Measurements from ENCODE around the gene MAP3K3.

Gene MAP3K3

GRCh38 chr17:63702721-63703015, 80.5 kb downstream of the MAP3K3 start:
- no peak for FAIRE-seq
- DNase-seq (ENCODE audit: insufficient read length), result no peak

GRCh38 chr17:63703029-63703428, 80.8 kb downstream of the MAP3K3 start:
- TF ChIP-seq TAF1 (IDR thresholded peaks at IDR 0.05; ENCODE audit: borderline replicate concordance, low read depth, low read length) (no peak), POLR2AphosphoS5 (IDR thresholded peaks at IDR 0.05; ENCODE audit: low read depth, low read length) (no peak), POLR2A (IDR thresholded peaks at IDR 0.05; ENCODE audit: low read depth, low read length) (no peak)
- no peak for FAIRE-seq
- no peak for DNase-seq (ENCODE audit: insufficient read length)

More at GRCh38 chr17:63702721-63703015, 80.5 kb downstream of the MAP3K3 start:
- no peak; the same call in 1 of the 2 replicates for TF ChIP-seq POLR2A (IDR thresholded peaks at IDR 0.05; ENCODE audit: low read depth, low read length)
- TF ChIP-seq TAF1 (IDR thresholded peaks at IDR 0.05; ENCODE audit: borderline replicate concordance, low read depth, low read length), result no peak
- no peak for TF ChIP-seq POLR2AphosphoS5 (IDR thresholded peaks at IDR 0.05; ENCODE audit: low read depth, low read length)

- TF ChIP-seq TAF1 (IDR thresholded peaks at IDR 0.05; ENCODE audit: borderline replicate concordance, low read depth, low read length), result no peak
- TF ChIP-seq POLR2A (IDR thresholded peaks at IDR 0.05; ENCODE audit: low read depth, low read length), result no peak
- TF ChIP-seq POLR2AphosphoS5 (IDR thresholded peaks at IDR 0.05; ENCODE audit: low read depth, low read length), result no peak; the same call in 1 of the 2 replicates
- FAIRE-seq (no peak), DNase-seq (ENCODE audit: insufficient read length) (no peak)
Measured at GRCh38 chr17:63703556-63704258, 81.5 kb downstream of the MAP3K3 start.

GRCh38 chr17:63704259-63704576, 82.0 kb downstream of the MAP3K3 start:
- DNase-seq (ENCODE audit: insufficient read length) (no peak), FAIRE-seq (no peak)
- TF ChIP-seq POLR2A (IDR thresholded peaks at IDR 0.05; ENCODE audit: low read depth, low read length) (no peak), TAF1 (IDR thresholded peaks at IDR 0.05; ENCODE audit: borderline replicate concordance, low read depth, low read length) (no peak), POLR2AphosphoS5 (IDR thresholded peaks at IDR 0.05; ENCODE audit: low read depth, low read length) (no peak)

- FAIRE-seq, result no peak
- TF ChIP-seq TAF1 (IDR thresholded peaks at IDR 0.05; ENCODE audit: borderline replicate concordance, low read depth, low read length), result no peak
- TF ChIP-seq POLR2AphosphoS5 (IDR thresholded peaks at IDR 0.05; ENCODE audit: low read depth, low read length), result no peak
- no peak for TF ChIP-seq POLR2A (IDR thresholded peaks at IDR 0.05; ENCODE audit: low read depth, low read length)
- no peak for DNase-seq (ENCODE audit: insufficient read length)
Measured at GRCh38 chr17:63704836-63705235, 82.6 kb downstream of the MAP3K3 start.

GRCh38 chr17:63705657-63706056, 83.4 kb downstream of the MAP3K3 start:
- no peak for DNase-seq (ENCODE audit: insufficient read length)
- no peak for TF ChIP-seq POLR2AphosphoS5 (IDR thresholded peaks at IDR 0.05; ENCODE audit: low read depth, low read length)
- TF ChIP-seq TAF1 (IDR thresholded peaks at IDR 0.05; ENCODE audit: borderline replicate concordance, low read depth, low read length), result no peak
- TF ChIP-seq POLR2A (IDR thresholded peaks at IDR 0.05; ENCODE audit: low read depth, low read length), result no peak
- no peak for FAIRE-seq

GRCh38 chr17:63706336-63707082, 84.3 kb downstream of the MAP3K3 start:
- TF ChIP-seq TAF1 (IDR thresholded peaks at IDR 0.05; ENCODE audit: borderline replicate concordance, low read depth, low read length) (no peak), POLR2A (IDR thresholded peaks at IDR 0.05; ENCODE audit: low read depth, low read length) (no peak), POLR2AphosphoS5 (IDR thresholded peaks at IDR 0.05; ENCODE audit: low read depth, low read length) (no peak)
- no peak for FAIRE-seq
- DNase-seq (ENCODE audit: insufficient read length), result no peak

GRCh38 chr17:63707151-63707550, 84.9 kb downstream of the MAP3K3 start:
- no peak for FAIRE-seq
- TF ChIP-seq POLR2A (IDR thresholded peaks at IDR 0.05; ENCODE audit: low read depth, low read length), result no peak
- TF ChIP-seq TAF1 (IDR thresholded peaks at IDR 0.05; ENCODE audit: borderline replicate concordance, low read depth, low read length), result no peak
- no peak for TF ChIP-seq POLR2AphosphoS5 (IDR thresholded peaks at IDR 0.05; ENCODE audit: low read depth, low read length)

GRCh38 chr17:63709110-63709509, 86.9 kb downstream of the MAP3K3 start:
- TF ChIP-seq POLR2AphosphoS5 (IDR thresholded peaks at IDR 0.05; ENCODE audit: low read depth, low read length) (no peak), TAF1 (IDR thresholded peaks at IDR 0.05; ENCODE audit: borderline replicate concordance, low read depth, low read length) (no peak), POLR2A (IDR thresholded peaks at IDR 0.05; ENCODE audit: low read depth, low read length) (no peak)
- FAIRE-seq (no peak), DNase-seq (ENCODE audit: insufficient read length) (no peak)

More at GRCh38 chr17:63707151-63707550, 84.9 kb downstream of the MAP3K3 start:
- DNase-seq (ENCODE audit: insufficient read length), result no peak

GRCh38 chr17:63714550-63715277, 92.5 kb downstream of the MAP3K3 start:
- TF ChIP-seq TAF1 (IDR thresholded peaks at IDR 0.05; ENCODE audit: borderline replicate concordance, low read depth, low read length), result no peak
- no peak for TF ChIP-seq POLR2A (IDR thresholded peaks at IDR 0.05; ENCODE audit: low read depth, low read length)
- no peak for TF ChIP-seq POLR2AphosphoS5 (IDR thresholded peaks at IDR 0.05; ENCODE audit: low read depth, low read length)
- no peak for DNase-seq (ENCODE audit: insufficient read length)
- no peak for FAIRE-seq

- no peak for DNase-seq (ENCODE audit: insufficient read length)
- FAIRE-seq, result no peak
- TF ChIP-seq TAF1 (IDR thresholded peaks at IDR 0.05; ENCODE audit: borderline replicate concordance, low read depth, low read length) (no peak), POLR2AphosphoS5 (IDR thresholded peaks at IDR 0.05; ENCODE audit: low read depth, low read length) (no peak), POLR2A (IDR thresholded peaks at IDR 0.05; ENCODE audit: low read depth, low read length) (no peak)
Measured at GRCh38 chr17:63716426-63716825, 94.2 kb downstream of the MAP3K3 start.
